CD14-positive monocyte (primary cell): ENCODE measurements around the gene ARMCX4. TPM values are rescaled to one million over a fixed set of nuclear protein-coding genes. Genes with fewer than 3 reads are reported as not detected.

ENCODE experiments used
- DNase-seq, 3 donors: peaks; one replicate each; pipeline ENCODE4 v3.0.0-alpha.2; 2011 to 2022
- H2AFZ ChIP-seq: 2 replicates; pipeline ENCODE4 v1.6.0; 2012; ENCODE audit warnings: mild to moderate bottlenecking, low read depth, low read length, inconsistent platforms; ENCODE audit not compliant: insufficient read depth, poor library complexity, severe bottlenecking
- H3K27ac ChIP-seq, 2 donors: 1 replicate in 1 of 2; 2 replicates in 1 of 2; pipeline ENCODE4 v1.5.1; 2012 to 2013; ENCODE audit warnings: low read length in 2 of 2, control low read depth in 1 of 2, inconsistent platforms in 1 of 2, low read depth in 1 of 2, mild to moderate bottlenecking in 1 of 2
- H3K27me3 ChIP-seq, 2 donors: one replicate each; pipeline versions ENCODE4 v1.6.0 to v1.6.1; 2011 to 2013; ENCODE audit warnings: low read length in 2 of 2; ENCODE audit not compliant: control insufficient read depth in 2 of 2, insufficient read depth in 2 of 2
- H3K36me3 ChIP-seq, 2 donors: replicated peaks in 1 of 2; 1 replicate in 1 of 2; 2 replicates in 1 of 2; pipeline versions ENCODE4 v1.5.1 to v1.6.1; 2012 to 2013; ENCODE audit warnings: low read length in 2 of 2, control low read depth in 1 of 2, inconsistent platforms in 1 of 2, mild to moderate bottlenecking in 1 of 2; ENCODE audit not compliant: insufficient read depth in 2 of 2, control insufficient read depth in 1 of 2
- H3K4me1 ChIP-seq, 2 donors: 1 replicate in 1 of 2; 2 replicates in 1 of 2; pipeline versions ENCODE4 v1.5.1 to v1.6.1; 2012 to 2013; ENCODE audit warnings: low read length in 2 of 2, control low read depth in 1 of 2, inconsistent platforms in 1 of 2, mild to moderate bottlenecking in 1 of 2, moderate library complexity in 1 of 2; ENCODE audit not compliant: insufficient read depth in 2 of 2, control insufficient read depth in 1 of 2
- H3K4me2 ChIP-seq: replicated peaks from 2 replicates; pipeline ENCODE3; 2012; ENCODE audit warnings: low read length, moderate library complexity, mild to moderate bottlenecking; ENCODE audit not compliant: poor library complexity, severe bottlenecking; ENCODE audit errors: extremely low read depth
- H3K4me3 ChIP-seq, 3 experiments: fragments of 200-600 bp in 1 of 3; sonication (generic) in 1 of 3; replicated peaks in 1 of 3; 1 replicate in 2 of 3; 2 replicates in 1 of 3; pipeline ENCODE4 v1.5.1; 2011 to 2013; ENCODE audit warnings: low read length in 3 of 3, mild to moderate bottlenecking in 3 of 3, control low read depth in 2 of 3, low read depth in 2 of 3, inconsistent platforms in 1 of 3, moderate library complexity in 1 of 3
- H3K79me2 ChIP-seq: 2 replicates; pipeline ENCODE4 v1.6.0; 2012; ENCODE audit warnings: mild to moderate bottlenecking, control low read depth, inconsistent platforms, low read length, moderate library complexity; ENCODE audit not compliant: insufficient read depth
- H3K9ac ChIP-seq: 2 replicates; pipeline ENCODE4 v1.6.0; 2017; ENCODE audit warnings: low read length, mild to moderate bottlenecking; ENCODE audit not compliant: insufficient read depth, poor library complexity, severe bottlenecking
- H3K9me3 ChIP-seq, 2 donors: replicated peaks in 1 of 2; 1 replicate in 1 of 2; 2 replicates in 1 of 2; pipeline versions ENCODE4 v1.5.1 to v1.6.1; 2012 to 2013; ENCODE audit warnings: low read length in 2 of 2, control low read depth in 1 of 2; ENCODE audit not compliant: control insufficient read depth in 1 of 2, insufficient read depth in 1 of 2
- H4K20me1 ChIP-seq: 2 replicates; pipeline ENCODE4 v1.6.0; 2012; ENCODE audit warnings: mild to moderate bottlenecking, low read length, control low read depth, moderate library complexity; ENCODE audit not compliant: insufficient read depth
- H3K27ac Mint-ChIP-seq, 7 donors: one replicate each; pipeline ENCODE4 v1.8.0; 2020; ENCODE audit warnings: mild to moderate bottlenecking in 7 of 7, mixed read lengths in 7 of 7, moderate library complexity in 6 of 7, inconsistent platforms in 2 of 7
- H3K27me3 Mint-ChIP-seq, 3 donors: one replicate each; pipeline ENCODE4 v1.8.0; 2021 to 2022; ENCODE audit warnings: low read depth in 3 of 3, mild to moderate bottlenecking in 3 of 3, mixed read lengths in 3 of 3, moderate library complexity in 3 of 3, inconsistent platforms in 1 of 3
- H3K36me3 Mint-ChIP-seq, 2 donors: one replicate each; pipeline ENCODE4 v1.8.0; 2020; ENCODE audit warnings: mixed read lengths in 2 of 2, inconsistent platforms in 1 of 2, mild to moderate bottlenecking in 1 of 2
- H3K4me1 Mint-ChIP-seq: one replicate; pipeline ENCODE4 v1.8.0; 2020; ENCODE audit warnings: mild to moderate bottlenecking, mixed read lengths
- H3K4me3 Mint-ChIP-seq, 2 donors: one replicate each; pipeline ENCODE4 v1.8.0; 2020; ENCODE audit warnings: mild to moderate bottlenecking in 2 of 2, mixed read lengths in 2 of 2, moderate library complexity in 1 of 2
- H3K9me3 Mint-ChIP-seq, 7 donors: one replicate each; pipeline ENCODE4 v1.8.0; 2020 to 2022; ENCODE audit warnings: mixed read lengths in 7 of 7, mild to moderate bottlenecking in 6 of 7, moderate library complexity in 6 of 7, inconsistent platforms in 2 of 7
- WGBS: methylation state at CpG from one replicate; pipeline ENCODE4 v1.1.5; 2013; ENCODE audit warnings: missing lambda C conversion rate; ENCODE audit not compliant: insufficient coverage; 5-methylcytosine and 5-hydroxymethylcytosine counted together
- intact Hi-C, 2 donors: fragments of 100-400 bp; cut with micrococcal nuclease; formaldehyde crosslinking; loops; one replicate each; pipeline versions ENCODE4 v1.15.0 to v1.15.1; 2023
- polyA plus RNA-seq, 3 donors: library from polyadenylated mRNA; depleted of rRNA in 1 of 3; unstranded in 2 of 3; stranded (reverse) in 1 of 3; fragments of 300-500 nt in 2 of 3; fragments of >200 nt in 1 of 3; fragmentation: Illumina TruSeq in 2 of 3; gene quantifications; 1 replicate in 2 of 3; 2 replicates in 1 of 3; pipeline ENCODE4 v1.2.3, GENCODE V29; 2012 to 2021
- TF ChIP-seq, protein P1 (sequence below): fragments of 200-600 bp; IDR thresholded peaks from one replicate; pipeline ENCODE4 v1.8.0; 2022; ENCODE audit warnings: antibody characterized with exemption, mild to moderate bottlenecking

The ARMCX4 gene
- polyA plus RNA-seq, 3 donors: 0.66 to 4.4 TPM; not detected in 1

- no peaks in the 10 kb centered on the region for H3K79me2 ChIP-seq
- Mint-ChIP-seq H3K9me3 (peaks cover 0 to 4% (median 0%) of the 10 kb centered on the region in 7 donors), H3K27me3 (peaks cover 0 to 2% (median 0%) of the 10 kb centered on the region in 3 donors), H3K27ac (no peak overlapping the region), H3K36me3 (no peaks in the 10 kb centered on the region), H3K4me3 (no peak overlapping the region), H3K4me1 (no peaks in the 10 kb centered on the region)
- TF ChIP-seq, protein P1, sequence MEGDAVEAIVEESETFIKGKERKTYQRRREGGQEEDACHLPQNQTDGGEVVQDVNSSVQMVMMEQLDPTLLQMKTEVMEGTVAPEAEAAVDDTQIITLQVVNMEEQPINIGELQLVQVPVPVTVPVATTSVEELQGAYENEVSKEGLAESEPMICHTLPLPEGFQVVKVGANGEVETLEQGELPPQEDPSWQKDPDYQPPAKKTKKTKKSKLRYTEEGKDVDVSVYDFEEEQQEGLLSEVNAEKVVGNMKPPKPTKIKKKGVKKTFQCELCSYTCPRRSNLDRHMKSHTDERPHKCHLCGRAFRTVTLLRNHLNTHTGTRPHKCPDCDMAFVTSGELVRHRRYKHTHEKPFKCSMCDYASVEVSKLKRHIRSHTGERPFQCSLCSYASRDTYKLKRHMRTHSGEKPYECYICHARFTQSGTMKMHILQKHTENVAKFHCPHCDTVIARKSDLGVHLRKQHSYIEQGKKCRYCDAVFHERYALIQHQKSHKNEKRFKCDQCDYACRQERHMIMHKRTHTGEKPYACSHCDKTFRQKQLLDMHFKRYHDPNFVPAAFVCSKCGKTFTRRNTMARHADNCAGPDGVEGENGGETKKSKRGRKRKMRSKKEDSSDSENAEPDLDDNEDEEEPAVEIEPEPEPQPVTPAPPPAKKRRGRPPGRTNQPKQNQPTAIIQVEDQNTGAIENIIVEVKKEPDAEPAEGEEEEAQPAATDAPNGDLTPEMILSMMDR: no peak
- no peaks in the 10 kb centered on the region for H4K20me1 ChIP-seq
- H3K27ac ChIP-seq: no peak overlapping the region
- intact Hi-C loops: no loop called here
- no peaks in the 10 kb centered on the region for H3K9me3 ChIP-seq
- no peak overlapping the region for H3K9ac ChIP-seq
- no peak overlapping the region for H3K4me2 ChIP-seq
- H3K4me3 ChIP-seq: no peak overlapping the region
- H3K27me3 ChIP-seq: no peaks in the 10 kb centered on the region
- DNase-seq: no peak
- H2AFZ ChIP-seq: no peak overlapping the region
- H3K4me1 ChIP-seq: no peaks in the 10 kb centered on the region
- no peaks in the 10 kb centered on the region for H3K36me3 ChIP-seq
Observed at GRCh38 chrX:101507372-101507771, 22.1 kb downstream of the ARMCX4 start.

- WGBS: no CpG with 5 or more reads among the region's 4 CpGs
- no peak overlapping the region for H3K4me2 ChIP-seq
- no peaks in the 10 kb centered on the region for H3K36me3 Mint-ChIP-seq
- H3K27me3 ChIP-seq: no peaks in the 10 kb centered on the region
- H3K4me3 Mint-ChIP-seq: no peak overlapping the region
- DNase-seq: no peak
- H3K79me2 ChIP-seq: no peaks in the 10 kb centered on the region
- no peaks in the 10 kb centered on the region for H4K20me1 ChIP-seq
- H3K27ac ChIP-seq: no peak overlapping the region
- H3K27me3 Mint-ChIP-seq: peaks cover 0 to 2% (median 0%) of the 10 kb centered on the region in 3 donors
- no peaks in the 10 kb centered on the region for H3K36me3 ChIP-seq
- no peak overlapping the region for H3K27ac Mint-ChIP-seq
- TF ChIP-seq, protein P1: no peak
- H2AFZ ChIP-seq: no peak overlapping the region
- H3K9me3 Mint-ChIP-seq: peaks cover 0 to 4% (median 0%) of the 10 kb centered on the region in 7 donors
- H3K4me1 ChIP-seq: no peaks in the 10 kb centered on the region
- no peaks in the 10 kb centered on the region for H3K9me3 ChIP-seq
- intact Hi-C loops: no loop called here
- no peak overlapping the region for H3K9ac ChIP-seq
- no peak overlapping the region for H3K4me3 ChIP-seq
- H3K4me1 Mint-ChIP-seq: no peaks in the 10 kb centered on the region
Observed at GRCh38 chrX:101507986-101508385, 22.7 kb downstream of the ARMCX4 start.
